OCI-LY3 (cell line): ENCODE measurements around the gene ISOC2.

Source experiments
- EZH2phosphoT487 ChIP-seq: fragments of 200-600 bp; shearing (Covaris generic); IDR thresholded peaks from 2 replicates; pipeline ENCODE4 v1.6.1; 2018; ENCODE audit warnings: antibody characterized with exemption, mixed run types, low read depth
- TF ChIP-seq, protein P1 (sequence below): fragments of 200-600, 300-600 bp; sonication (generic); IDR thresholded peaks from 2 replicates; pipeline ENCODE4 v1.5.1; 2014; ENCODE audit warnings: antibody characterized with exemption, low read length, low read depth

DNA sequence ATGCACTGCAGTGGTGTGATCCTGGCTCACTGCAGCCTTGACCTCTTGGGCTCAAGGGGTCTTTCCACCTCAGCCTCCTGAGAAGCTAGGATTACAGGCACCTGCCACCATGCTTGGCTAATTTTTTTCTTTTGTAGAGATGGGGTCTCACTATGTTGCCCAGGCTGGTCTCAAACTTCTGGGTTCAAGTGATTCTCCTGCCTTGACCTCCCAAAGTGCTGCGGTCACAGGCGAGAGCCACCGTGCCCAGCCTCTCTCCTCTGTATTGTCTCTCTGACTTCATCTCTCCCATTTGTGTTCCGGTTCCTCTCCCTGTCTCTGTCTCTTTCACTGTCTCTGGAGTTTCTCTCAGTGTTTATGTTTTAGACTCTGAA, 4.8 kb upstream of the ISOC2 start:
- TF ChIP-seq, protein P1, sequence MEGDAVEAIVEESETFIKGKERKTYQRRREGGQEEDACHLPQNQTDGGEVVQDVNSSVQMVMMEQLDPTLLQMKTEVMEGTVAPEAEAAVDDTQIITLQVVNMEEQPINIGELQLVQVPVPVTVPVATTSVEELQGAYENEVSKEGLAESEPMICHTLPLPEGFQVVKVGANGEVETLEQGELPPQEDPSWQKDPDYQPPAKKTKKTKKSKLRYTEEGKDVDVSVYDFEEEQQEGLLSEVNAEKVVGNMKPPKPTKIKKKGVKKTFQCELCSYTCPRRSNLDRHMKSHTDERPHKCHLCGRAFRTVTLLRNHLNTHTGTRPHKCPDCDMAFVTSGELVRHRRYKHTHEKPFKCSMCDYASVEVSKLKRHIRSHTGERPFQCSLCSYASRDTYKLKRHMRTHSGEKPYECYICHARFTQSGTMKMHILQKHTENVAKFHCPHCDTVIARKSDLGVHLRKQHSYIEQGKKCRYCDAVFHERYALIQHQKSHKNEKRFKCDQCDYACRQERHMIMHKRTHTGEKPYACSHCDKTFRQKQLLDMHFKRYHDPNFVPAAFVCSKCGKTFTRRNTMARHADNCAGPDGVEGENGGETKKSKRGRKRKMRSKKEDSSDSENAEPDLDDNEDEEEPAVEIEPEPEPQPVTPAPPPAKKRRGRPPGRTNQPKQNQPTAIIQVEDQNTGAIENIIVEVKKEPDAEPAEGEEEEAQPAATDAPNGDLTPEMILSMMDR, result no peak
- no peak for TF ChIP-seq EZH2phosphoT487
